IMR-90 (cell line): ENCODE results near the gene RIC3.

Experiments used
- CEBPB ChIP-seq: IDR thresholded peaks from 2 replicates; pipeline ENCODE4 v1.6.1; 2012; ENCODE audit warnings: low read depth, low read length, improper control_type of control experiment
- MAFK ChIP-seq: IDR thresholded peaks from 2 replicates; pipeline ENCODE4 v1.6.1; 2012; ENCODE audit warnings: low read depth, low read length, improper control_type of control experiment
- POLR2A ChIP-seq: IDR thresholded peaks from 2 replicates; pipeline ENCODE4 v1.6.1; 2012; ENCODE audit warnings: mild to moderate bottlenecking, low read depth, low read length
- RAD21 ChIP-seq: IDR thresholded peaks from 2 replicates; pipeline ENCODE4 v1.6.1; 2012; ENCODE audit warnings: low read length, improper control_type of control experiment
- RFX5 ChIP-seq: IDR thresholded peaks from 2 replicates; pipeline ENCODE4 v1.8.0; 2012; ENCODE audit warnings: low read depth, mild to moderate bottlenecking, low read length, moderate library complexity
- SMC3 ChIP-seq: fragments of 150-350 bp; IDR thresholded peaks from 2 replicates; pipeline ENCODE4 v1.6.1; 2016; ENCODE audit warnings: low read depth, mild to moderate bottlenecking, antibody characterized with exemption, low read length, moderate library complexity
- TF ChIP-seq, protein P1 (sequence below): conservative IDR thresholded peaks from 2 replicates; pipeline ENCODE4 v1.5.1; 2012; ENCODE audit warnings: mild to moderate bottlenecking, low read depth, low read length, improper control_type of control experiment
- TF ChIP-seq, protein P2 (sequence below): fragments of 150-350 bp; IDR thresholded peaks from 2 replicates; pipeline ENCODE4 v1.6.1; 2017; ENCODE audit warnings: mild to moderate bottlenecking, antibody characterized with exemption, low read length, low read depth

DNA sequence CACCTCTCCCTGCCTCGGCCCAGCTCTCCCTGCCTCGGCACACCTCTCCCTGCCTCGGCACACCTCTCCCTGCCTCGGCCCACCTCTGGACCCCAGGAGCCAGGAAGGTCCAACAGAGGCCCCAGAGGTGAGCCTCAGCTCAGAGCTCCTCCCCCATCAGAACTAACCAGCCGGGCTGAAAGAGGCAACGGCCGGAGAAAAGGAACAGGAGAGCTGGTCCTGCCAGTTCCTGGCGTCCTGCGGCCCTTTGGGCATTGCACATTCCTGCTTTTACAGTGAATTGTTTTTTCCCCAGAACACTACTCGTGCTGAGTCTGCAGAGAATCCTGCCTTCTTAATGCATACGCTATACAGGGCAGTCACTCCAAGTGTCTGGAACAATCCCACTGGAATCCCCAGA, 49.1 kb upstream of the RIC3 start:
- TF ChIP-seq, protein P1, sequence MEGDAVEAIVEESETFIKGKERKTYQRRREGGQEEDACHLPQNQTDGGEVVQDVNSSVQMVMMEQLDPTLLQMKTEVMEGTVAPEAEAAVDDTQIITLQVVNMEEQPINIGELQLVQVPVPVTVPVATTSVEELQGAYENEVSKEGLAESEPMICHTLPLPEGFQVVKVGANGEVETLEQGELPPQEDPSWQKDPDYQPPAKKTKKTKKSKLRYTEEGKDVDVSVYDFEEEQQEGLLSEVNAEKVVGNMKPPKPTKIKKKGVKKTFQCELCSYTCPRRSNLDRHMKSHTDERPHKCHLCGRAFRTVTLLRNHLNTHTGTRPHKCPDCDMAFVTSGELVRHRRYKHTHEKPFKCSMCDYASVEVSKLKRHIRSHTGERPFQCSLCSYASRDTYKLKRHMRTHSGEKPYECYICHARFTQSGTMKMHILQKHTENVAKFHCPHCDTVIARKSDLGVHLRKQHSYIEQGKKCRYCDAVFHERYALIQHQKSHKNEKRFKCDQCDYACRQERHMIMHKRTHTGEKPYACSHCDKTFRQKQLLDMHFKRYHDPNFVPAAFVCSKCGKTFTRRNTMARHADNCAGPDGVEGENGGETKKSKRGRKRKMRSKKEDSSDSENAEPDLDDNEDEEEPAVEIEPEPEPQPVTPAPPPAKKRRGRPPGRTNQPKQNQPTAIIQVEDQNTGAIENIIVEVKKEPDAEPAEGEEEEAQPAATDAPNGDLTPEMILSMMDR = no peak
- TF ChIP-seq POLR2A = no peak
- no peak for TF ChIP-seq CEBPB
- TF ChIP-seq RAD21 = no peak
- no peak for TF ChIP-seq RFX5
- TF ChIP-seq SMC3 = no peak
- TF ChIP-seq, protein P2, sequence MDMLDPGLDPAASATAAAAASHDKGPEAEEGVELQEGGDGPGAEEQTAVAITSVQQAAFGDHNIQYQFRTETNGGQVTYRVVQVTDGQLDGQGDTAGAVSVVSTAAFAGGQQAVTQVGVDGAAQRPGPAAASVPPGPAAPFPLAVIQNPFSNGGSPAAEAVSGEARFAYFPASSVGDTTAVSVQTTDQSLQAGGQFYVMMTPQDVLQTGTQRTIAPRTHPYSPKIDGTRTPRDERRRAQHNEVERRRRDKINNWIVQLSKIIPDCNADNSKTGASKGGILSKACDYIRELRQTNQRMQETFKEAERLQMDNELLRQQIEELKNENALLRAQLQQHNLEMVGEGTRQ = no peak
- TF ChIP-seq MAFK = no peak
